ENCODE data around the gene MOB1B.

MOB1B gene

GRCh38 chr4:70915036-70915815, 13.1 kb downstream of the MOB1B start:
- DNase-seq = no peak

DNA sequence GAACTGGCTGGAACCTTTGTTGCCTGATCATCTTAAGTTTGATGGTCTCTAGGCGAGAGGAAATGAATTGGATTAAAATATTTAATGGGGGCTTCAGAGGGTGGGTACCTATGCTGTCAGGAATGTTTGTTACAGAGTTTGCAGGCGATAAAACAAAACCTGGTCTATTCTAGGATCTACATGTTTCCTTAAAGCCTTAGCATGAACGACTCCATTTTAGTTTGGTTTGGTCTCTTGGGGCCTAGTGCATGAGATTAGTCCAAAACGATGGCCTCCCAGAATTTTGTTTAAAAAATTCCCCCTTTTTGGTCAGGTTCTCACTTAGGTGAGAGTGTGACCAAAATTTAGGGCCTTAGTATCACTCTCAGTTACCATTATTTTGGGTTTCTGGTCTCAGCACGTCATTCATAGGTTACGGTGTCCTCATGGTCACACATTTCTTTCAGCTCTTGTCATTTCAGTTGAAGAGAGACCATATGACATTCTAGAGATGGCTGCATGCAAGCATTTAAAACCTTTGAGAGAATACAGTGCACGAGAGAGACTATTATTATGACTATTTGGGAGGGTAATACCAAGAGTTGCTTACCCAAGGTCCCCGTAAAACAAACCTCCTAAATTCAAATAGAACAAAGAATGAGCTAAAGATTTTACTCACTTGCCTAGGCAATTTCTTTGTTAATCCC, 13.8 kb downstream of the MOB1B start:
- no peak for DNase-seq

GRCh38 chr4:70920592-70920991, 18.4 kb downstream of the MOB1B start:
- no peak for DNase-seq

- no peak for DNase-seq
These were observed 23.2 kb downstream of the MOB1B start for GRCh38 chr4:70925418-70925817.

DNA sequence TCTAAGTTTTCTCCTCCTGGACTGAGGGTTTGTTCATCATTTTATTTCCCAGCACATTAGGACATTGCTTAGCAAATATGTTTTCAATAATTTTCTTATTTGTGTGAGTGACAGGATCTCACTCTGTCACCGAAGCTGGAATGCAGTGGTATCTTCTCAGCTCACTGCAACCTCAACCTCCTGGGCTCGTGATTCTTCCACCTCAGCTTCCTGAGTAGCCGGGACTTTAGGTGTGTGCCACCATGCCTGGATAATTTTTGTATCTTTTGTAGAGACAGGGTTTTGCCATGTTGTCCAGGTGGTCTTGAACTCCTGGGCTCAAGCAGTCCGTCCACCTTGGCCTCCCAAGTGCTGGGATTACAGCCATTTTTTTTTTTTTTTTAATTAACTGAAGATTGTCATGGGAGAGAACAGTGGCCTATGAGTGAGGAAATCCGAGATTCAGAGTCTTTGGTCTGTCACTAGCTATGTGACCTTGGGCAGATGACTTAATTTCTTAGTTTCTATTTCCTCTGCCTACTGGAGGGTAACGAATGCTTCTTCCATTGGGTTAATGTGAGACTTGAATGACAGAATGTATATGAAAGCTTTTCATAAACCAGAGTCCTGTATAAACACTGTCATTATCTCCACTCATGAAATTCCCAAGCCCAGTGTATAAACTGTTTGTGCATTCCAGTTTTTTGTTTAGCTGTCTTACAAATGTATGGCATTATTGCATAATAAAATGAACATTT, 23.9 kb downstream of the MOB1B start:
- no peak for DNase-seq

DNA sequence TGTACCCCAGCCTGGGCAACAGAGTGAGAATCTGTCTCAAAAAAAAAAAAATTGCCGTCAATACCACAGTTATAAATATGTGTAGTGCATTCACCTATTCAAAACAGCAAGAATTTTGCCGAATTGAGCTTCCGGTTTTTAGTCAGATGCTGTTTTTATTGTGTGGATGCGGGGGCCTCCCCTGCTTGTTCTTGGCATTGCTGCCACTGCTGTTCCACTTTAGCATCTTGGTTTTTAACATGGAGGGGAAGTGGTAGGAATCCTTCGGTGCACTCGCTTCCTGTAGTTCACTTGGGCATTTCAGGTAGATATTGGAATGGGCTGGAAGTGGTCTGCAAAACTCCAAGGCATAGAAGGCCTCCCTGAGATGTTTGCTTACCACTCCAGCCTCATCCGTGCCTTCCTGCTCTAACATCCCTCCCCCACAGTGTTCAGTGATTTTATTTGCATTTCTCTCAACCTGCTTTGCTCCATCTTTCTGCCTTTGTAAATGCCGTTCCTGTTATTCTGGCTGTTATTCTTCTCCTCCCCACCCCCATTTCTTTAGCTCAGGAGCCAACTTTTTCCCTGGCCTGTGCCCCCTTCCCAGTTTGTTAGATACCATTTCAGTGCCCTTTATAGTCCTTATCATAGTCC, 25.5 kb downstream of the MOB1B start:
- peak; percentile 22 for DNase-seq

DNA sequence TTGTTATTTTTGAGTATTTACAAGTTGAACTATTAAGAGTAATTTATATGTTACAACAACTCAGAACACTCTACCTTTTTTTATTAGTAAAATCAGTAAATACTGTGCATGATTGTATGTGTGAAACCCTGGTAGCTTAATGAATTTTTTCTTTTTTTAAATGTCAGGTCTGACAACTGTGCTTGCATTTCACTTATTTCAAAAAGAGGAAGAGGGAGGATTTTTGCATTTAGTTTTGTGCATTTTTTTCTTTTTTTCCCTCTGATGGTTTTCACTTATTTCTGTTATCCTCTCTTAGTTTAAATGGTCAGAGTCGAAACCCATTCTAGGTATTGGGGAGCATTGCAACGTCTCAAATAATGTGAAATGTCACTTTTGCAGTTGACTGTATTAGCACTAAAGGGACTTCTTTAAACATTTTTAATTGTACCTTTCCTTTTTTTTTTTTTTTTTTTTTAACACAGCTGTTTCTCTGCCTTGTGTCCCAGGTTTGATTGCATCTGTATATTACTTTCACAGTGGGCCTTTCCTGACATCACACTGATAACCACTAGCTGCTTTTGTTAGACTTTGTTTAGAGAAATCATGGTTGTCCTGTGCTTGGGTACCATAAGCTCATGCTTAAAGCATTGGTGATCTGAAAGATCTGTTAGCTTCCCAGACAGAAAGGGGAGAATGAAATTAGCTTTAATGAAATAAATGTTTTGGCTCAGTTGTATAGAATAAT, 28.5 kb downstream of the MOB1B start:
- no peak for DNase-seq

GRCh38 chr4:70931347-70931746, 29.2 kb downstream of the MOB1B start:
- DNase-seq = no peak

GRCh38 chr4:70932984-70933383, 30.8 kb downstream of the MOB1B start:
- no peak for DNase-seq

GRCh38 chr4:70935038-70935695, 33.0 kb downstream of the MOB1B start:
- DNase-seq = no peak

DNA sequence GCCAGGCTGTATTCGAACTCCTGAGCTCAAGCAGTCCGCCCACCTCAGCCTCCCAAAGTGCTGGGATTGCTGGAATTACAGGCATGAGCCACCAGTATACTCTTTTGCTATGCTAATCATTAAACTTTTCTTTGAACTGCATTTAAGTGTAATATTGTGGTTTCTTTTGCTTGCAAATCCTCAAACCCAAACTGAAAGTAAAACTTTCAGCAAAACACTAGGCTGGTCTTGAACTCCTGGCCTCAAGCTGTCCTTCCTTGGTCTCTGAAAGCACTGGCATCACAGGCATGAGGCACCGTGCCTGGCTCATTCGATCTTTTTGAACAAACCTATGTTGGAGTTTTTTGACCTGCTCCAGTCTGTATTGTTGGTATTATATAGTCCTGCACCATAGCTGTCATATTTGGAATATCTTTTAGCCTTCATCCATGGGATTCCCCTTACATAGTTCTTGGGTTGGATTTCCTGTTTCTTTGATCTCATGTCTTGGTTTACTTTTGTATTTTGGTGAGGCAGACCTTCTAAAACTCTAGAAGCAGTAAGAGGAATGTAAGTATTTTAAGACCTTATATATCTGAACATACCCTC, 34.1 kb downstream of the MOB1B start:
- DNase-seq = no peak

DNA sequence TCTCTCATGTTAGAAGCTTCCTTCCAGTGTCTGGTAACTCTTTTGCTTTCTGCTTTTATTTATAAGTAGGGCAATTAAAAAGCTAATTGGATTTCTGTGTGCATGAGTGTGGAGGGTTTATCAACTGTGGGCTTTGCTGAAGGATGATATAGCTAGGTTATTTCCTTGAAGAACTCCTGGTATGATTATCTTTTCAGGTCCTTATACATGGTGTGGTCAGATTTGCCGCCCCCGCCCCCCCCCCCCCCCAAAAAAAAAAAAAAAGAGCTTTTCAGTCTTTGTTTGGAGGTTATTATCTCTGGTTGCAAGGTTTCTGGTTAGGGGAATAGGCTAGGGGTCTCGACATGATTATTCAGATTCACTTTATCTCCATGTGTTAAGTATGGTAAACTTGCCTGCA, 35.9 kb downstream of the MOB1B start:
- no peak for DNase-seq

- DNase-seq = no peak
These were observed 38.0 kb downstream of the MOB1B start for GRCh38 chr4:70940134-70940533.

DNA sequence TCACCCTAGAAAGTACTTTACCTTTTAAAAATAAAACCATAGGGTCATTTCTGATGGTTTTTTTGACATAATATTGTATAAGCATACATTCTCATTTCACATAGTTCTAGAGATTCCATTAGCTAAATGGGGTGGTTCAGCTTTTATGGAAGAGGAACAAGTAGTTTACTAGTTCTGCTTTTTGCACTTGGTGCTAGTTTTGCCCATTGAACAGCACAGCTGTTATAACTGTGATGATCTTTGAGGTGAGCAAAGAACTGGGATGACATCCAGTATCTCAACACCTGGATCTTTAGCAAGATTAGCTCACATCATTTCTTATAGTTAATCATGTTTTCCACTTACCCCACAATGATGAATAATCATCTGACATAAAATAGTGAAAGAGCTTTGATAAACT, 40.9 kb downstream of the MOB1B start:
- DNase-seq = no peak

- DNase-seq = no peak
These were observed 42.9 kb downstream of the MOB1B start for GRCh38 chr4:70945046-70945445.

DNA sequence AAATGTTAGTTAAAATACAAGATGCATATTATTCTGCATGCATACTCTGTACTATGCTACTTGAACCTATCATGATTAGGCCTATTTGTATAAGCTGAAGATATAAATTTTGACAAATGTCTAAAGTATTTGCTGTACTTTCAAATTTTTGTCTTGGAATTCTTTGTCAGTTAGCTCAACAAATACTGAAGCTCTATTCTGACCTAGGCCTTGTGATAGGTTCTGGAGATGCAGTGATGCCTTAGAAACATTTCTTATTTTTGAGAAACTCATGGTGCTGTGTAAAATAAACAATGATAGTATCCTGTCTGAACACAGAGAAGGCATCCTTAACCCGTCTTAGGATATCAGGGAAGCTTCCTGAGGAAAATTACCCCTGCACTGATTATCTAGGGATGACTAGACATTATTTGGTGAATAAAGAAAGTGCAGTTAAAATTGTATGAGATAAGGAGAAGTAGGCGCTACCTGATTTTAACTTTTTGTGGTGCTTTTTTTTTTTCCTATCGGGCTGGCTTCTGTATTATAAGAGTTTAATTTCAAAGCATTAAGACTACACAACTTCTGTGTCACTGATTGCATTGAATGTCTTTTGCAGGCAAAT, 43.4 kb downstream of the MOB1B start:
- no peak for DNase-seq

- DNase-seq = no peak
These were observed 44.8 kb downstream of the MOB1B start for GRCh38 chr4:70946939-70947338.

DNA sequence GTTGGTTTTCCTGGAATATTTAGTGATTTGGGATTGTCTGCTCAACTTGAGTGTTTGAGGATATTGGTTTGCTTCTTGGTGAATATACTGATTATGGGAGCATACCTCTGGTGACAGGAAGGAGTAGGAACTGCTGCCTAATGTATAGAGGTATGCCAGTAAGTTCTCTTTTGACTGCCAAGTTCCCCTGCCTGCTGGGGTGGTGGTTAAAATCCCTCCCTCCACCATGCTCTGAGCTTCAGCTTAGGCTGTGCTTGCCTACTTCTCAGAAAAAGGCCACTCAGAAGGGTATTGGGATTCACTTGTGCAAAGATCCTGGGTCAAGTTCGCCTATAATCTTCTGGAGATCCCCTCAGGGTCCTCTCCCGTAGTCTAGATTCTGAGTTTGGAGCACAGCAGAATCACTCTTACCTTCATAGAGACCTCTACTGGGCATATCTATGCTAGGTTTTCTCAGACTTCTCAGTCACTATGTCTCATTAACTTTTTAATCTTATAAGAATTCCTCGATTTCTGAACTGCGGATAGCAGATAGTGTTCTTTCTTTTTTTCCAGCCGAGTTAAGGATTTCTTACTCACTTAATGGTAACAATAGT, 46.6 kb downstream of the MOB1B start:
- DNase-seq = no peak

DNA sequence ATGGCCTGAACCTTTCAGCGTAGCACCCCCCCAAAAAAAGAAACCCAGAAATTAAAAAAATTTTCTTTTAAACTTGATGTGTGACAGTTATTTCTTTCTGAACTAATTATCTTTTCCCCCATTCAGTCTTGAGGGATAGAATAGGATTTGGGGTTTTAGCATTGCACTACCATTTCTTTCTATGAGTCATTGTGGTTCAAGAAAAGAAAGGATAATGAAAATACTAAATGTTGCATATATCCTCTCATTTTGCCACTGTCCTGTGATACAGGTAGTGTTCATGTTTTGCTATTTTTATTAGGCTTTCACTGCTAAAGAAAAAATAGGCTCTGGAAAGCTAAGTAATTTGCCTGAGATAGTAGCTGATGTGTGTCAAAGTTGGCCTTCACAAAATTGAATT, 51.9 kb downstream of the MOB1B start:
- no peak for DNase-seq

- DNase-seq = no peak
These were observed 54.5 kb downstream of the MOB1B start for GRCh38 chr4:70956549-70957210.

All from CD4-positive, alpha-beta T cell treated with Interleukin-17A for 4 hours (primary cell).